ENCODE data around the gene CFDP1. TPM values are rescaled to one million over a fixed set of nuclear protein-coding genes. Genes with fewer than 3 reads are reported as not detected.

CFDP1 gene
- total and polyA plus RNA-seq, 2 of the 13 experiments (the other 11 are each of a cell fraction or from before 2014, with no cell fraction given): 78.6 to 153 TPM

DNA sequence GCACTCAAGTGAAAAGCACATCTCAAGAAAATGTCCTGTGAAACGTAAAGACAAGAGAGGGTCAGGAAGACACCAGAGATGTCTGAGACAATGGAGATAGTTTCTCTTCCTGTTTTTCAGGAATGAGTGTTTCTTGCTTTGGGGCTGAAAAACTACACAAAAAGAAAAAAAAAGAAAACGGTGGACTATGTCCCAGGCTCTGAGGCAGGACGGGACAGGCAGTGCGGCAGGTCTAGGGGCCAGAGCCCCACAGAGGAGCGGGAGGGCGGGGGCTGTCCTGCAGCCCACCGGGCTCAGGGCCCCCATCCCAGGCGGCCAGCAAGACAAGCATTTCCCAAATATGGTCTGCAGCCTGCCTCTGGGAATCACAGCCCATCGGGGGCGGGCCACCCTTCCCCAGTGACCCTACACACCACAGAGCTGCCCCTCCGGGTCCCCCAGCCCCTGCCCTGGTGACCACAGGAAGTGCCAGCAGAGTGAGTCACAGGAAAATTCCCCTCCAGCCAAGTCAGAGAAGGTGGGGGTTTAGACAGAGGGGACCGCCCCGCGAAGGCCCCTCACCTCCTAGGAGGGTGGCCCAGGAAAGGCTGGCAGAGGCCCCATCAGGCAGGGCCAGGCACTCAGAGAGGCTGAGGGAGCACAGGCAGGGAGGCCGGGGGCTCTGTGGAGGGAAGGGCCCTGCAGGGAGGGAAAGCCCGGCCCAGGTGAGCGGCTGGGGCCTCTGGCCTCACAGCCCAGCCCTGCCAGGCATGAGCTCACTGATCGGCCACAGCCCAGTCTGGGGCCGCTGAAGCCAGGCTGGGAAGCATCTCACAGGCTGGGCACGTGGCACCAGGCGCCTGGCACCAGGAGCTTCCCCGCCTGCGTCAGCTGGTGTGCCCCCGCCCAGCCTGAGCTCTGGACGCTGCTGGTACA is 188.2 kb downstream of the CFDP1 start (continued):
- TF ChIP-seq, protein P1, sequence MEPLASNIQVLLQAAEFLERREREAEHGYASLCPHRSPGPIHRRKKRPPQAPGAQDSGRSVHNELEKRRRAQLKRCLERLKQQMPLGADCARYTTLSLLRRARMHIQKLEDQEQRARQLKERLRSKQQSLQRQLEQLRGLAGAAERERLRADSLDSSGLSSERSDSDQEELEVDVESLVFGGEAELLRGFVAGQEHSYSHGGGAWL (CRISPR knock-in tag; IDR thresholded peaks at IDR 0.05): peak; percentile 90
- TF ChIP-seq SOX5 (CRISPR knock-in tag; IDR thresholded peaks at IDR 0.05; ENCODE audit: borderline replicate concordance): peak; percentile 83; the same call in 1 of the 2 replicates
- TF ChIP-seq ZNF549 (CRISPR knock-in tag; IDR thresholded peaks at IDR 0.05): 0 out of 2 replicates have a peak, but pooled peaks have one; percentile 11
- TF ChIP-seq AGO1 (IDR thresholded peaks at IDR 0.05; ENCODE audit: low read depth, low read length, poor library complexity, severe bottlenecking): peak; percentile 83
- TF ChIP-seq DNMT1 (CRISPR knock-in tag; IDR thresholded peaks at IDR 0.05): peak; percentile 81; the same call in 1 of the 2 replicates
- no peak for TF ChIP-seq CBX2 (IDR thresholded peaks at IDR 0.05; ENCODE audit: low read depth, low read length)
- no peak for TF ChIP-seq CBX2 (CRISPR knock-in tag; IDR thresholded peaks at IDR 0.05; ENCODE audit: low read depth)
- TF ChIP-seq MAFG (CRISPR knock-in tag; IDR thresholded peaks at IDR 0.05): no peak
- TF ChIP-seq ZBTB43 (CRISPR knock-in tag; conservative IDR thresholded peaks at IDR 0.05): peak; percentile 87
- TF ChIP-seq ZMYM4 (CRISPR knock-in tag; IDR thresholded peaks at IDR 0.05): peak; percentile 76
- peak; percentile 98 for TF ChIP-seq CBFB (CRISPR knock-in tag; IDR thresholded peaks at IDR 0.05)
- TF ChIP-seq SP1 (IDR thresholded peaks at IDR 0.05): no peak
- no peak; the same call in none of the 2 replicates for TF ChIP-seq SP1 (CRISPR knock-in tag; IDR thresholded peaks at IDR 0.05)
- TF ChIP-seq ZNF460 (CRISPR knock-in tag; IDR thresholded peaks at IDR 0.05; ENCODE audit: borderline replicate concordance): peak; percentile 69; the same call in 1 of the 2 replicates
- no peak for TF ChIP-seq ATF1 (CRISPR knock-in tag; IDR thresholded peaks at IDR 0.05)
- TF ChIP-seq, protein P2, sequence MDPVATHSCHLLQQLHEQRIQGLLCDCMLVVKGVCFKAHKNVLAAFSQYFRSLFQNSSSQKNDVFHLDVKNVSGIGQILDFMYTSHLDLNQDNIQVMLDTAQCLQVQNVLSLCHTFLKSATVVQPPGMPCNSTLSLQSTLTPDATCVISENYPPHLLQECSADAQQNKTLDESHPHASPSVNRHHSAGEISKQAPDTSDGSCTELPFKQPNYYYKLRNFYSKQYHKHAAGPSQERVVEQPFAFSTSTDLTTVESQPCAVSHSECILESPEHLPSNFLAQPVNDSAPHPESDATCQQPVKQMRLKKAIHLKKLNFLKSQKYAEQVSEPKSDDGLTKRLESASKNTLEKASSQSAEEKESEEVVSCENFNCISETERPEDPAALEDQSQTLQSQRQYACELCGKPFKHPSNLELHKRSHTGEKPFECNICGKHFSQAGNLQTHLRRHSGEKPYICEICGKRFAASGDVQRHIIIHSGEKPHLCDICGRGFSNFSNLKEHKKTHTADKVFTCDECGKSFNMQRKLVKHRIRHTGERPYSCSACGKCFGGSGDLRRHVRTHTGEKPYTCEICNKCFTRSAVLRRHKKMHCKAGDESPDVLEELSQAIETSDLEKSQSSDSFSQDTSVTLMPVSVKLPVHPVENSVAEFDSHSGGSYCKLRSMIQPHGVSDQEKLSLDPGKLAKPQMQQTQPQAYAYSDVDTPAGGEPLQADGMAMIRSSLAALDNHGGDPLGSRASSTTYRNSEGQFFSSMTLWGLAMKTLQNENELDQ (CRISPR knock-in tag; IDR thresholded peaks at IDR 0.05; ENCODE audit: borderline replicate concordance): 0 out of 2 replicates have a peak, but pooled peaks have one; percentile 44
- TF ChIP-seq ZNF557 (CRISPR knock-in tag; IDR thresholded peaks at IDR 0.05): no peak
- peak; percentile 95 for TF ChIP-seq ARNT2 (CRISPR knock-in tag; IDR thresholded peaks at IDR 0.05; ENCODE audit: low read depth)
- peak; percentile 58; the same call in 1 of the 2 replicates for TF ChIP-seq ZNF567 (CRISPR knock-in tag; IDR thresholded peaks at IDR 0.05; ENCODE audit: borderline replicate concordance)
- TF ChIP-seq ZNF773 (CRISPR knock-in tag; IDR thresholded peaks at IDR 0.05; ENCODE audit: borderline replicate concordance): no peak
- TF ChIP-seq RXRA (CRISPR knock-in tag; IDR thresholded peaks at IDR 0.05): peak; percentile 99
- TF ChIP-seq CHD2 (IDR thresholded peaks at IDR 0.05; ENCODE audit: low read depth, low read length): peak; percentile 36; the same call in 1 of the 2 replicates
- no peak; the same call in 1 of the 2 replicates for TF ChIP-seq ETS1 (CRISPR knock-in tag; IDR thresholded peaks at IDR 0.05)
- peak; percentile 93 for TF ChIP-seq MAZ (IDR thresholded peaks at IDR 0.05; ENCODE audit: borderline replicate concordance, low read depth, low read length)
- TF ChIP-seq MAZ (CRISPR knock-in tag; IDR thresholded peaks at IDR 0.05; ENCODE audit: low read depth): peak; percentile 94
- no peak for TF ChIP-seq ZNF382 (CRISPR knock-in tag; IDR thresholded peaks at IDR 0.05; ENCODE audit: borderline replicate concordance)

All from HepG2 (cell line).